Measurements from ENCODE around the gene PEAK1. TPM values are rescaled to one million over a fixed set of nuclear protein-coding genes. Genes with fewer than 3 reads are reported as not detected.

Gene PEAK1
- total and polyA plus RNA-seq, 9 of the 15 experiments (the other 6 are each of a cell fraction or from before 2014, with no cell fraction given) = 0.99 to 22.4 (median 10.8) TPM

DNA sequence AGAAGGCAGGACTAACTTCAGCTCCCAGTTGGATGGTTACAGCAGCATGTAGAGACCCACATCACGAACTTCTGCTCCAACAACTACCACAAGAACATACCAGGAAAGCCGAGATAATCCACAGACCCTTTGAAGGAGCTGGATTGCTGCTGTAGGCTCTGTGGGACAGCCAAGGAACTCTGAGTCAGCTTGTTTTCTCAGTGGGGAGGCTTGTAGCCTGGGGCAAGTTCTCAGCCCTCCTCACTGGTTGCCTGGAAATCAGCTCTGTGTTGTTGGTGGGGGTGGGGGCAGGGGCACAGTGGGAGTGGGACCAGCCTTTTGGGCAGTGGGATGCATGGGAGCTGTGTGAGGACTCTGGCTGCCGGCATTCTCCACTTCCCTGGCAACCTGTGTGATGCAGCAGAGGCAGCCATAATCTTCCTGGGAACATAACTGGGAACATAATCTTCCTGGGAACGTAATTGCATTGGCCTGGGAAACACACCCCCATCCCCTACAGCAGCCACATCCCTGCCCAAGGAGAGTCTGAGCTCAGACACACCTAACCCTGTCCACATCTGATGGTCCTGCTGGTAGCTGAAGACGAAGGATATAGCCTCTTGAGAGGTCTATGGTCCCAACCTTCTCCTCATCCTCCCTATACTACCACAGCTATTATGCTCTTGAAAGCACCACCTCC lies 153.1 kb downstream of the PEAK1 start (continued):
- TF ChIP-seq ZNF507 (tag; conservative IDR thresholded peaks at IDR 0.05) = no peak
- TF ChIP-seq ASH1L (IDR thresholded peaks at IDR 0.05; ENCODE audit: borderline replicate concordance, low read depth, partially characterized antibody) = no peak
- no peak for TF ChIP-seq ZNF583 (CRISPR knock-in tag; IDR thresholded peaks at IDR 0.05)
- no peak for TF ChIP-seq FOXM1 (IDR thresholded peaks at IDR 0.05; ENCODE audit: low read depth)
- TF ChIP-seq FOXM1 (CRISPR knock-in tag; IDR thresholded peaks at IDR 0.05; ENCODE audit: low read depth) = no peak
- no peak for TF ChIP-seq FIP1L1 (IDR thresholded peaks at IDR 0.05; ENCODE audit: low read depth, low read length, poor library complexity, severe bottlenecking)

DNA sequence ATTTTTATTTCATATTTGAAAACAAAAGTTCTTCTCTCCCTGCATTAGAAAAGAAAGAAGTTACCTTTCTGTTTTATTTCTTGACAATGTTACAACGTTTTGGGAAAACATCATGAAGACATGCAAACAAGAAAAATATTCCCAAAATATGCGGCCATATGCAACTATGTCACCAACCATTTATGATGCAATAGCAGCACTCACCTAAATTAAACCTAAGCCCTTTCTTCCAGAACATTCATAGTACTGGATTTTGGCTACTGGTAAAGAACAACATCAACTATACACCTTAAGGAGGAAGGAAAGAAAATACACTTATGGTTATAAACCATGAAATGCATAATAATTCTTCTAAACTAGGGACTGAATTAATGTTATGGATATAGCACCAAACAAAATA lies 164.5 kb downstream of the PEAK1 start:
- intact Hi-C loops (cut with micrococcal nuclease) = no loop called here
- H3K79me2 ChIP-seq (ENCODE audit: control insufficient read depth, insufficient read depth, low read length) = no peaks in the 10 kb centered on the region
- H2AFZ ChIP-seq (ENCODE audit: low read depth, low read length) = no peak overlapping the region
- 0 out of 3 replicates have a peak, but pooled peaks cover 3% of the 10 kb centered on the region for H3K36me3 ChIP-seq (ENCODE audit: control insufficient read depth, insufficient read depth, low read length)
- TF ChIP-seq ZNF583 (CRISPR knock-in tag; IDR thresholded peaks at IDR 0.05) = no peak
- TF ChIP-seq, protein P1, sequence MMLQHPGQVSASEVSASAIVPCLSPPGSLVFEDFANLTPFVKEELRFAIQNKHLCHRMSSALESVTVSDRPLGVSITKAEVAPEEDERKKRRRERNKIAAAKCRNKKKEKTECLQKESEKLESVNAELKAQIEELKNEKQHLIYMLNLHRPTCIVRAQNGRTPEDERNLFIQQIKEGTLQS (IDR thresholded peaks at IDR 0.05) = peak; percentile 52
- TF ChIP-seq, protein P1 (CRISPR knock-in tag; conservative IDR thresholded peaks at IDR 0.05) = no peak
- peak; percentile 58 for TF ChIP-seq CEBPB (tag; IDR thresholded peaks at IDR 0.05)
- TF ChIP-seq GTF2B (IDR thresholded peaks at IDR 0.05; ENCODE audit: extremely low read depth, insufficient read length) = no peak
- TF ChIP-seq PHB2 (IDR thresholded peaks at IDR 0.05; ENCODE audit: low read depth) = no peak
- TF ChIP-seq HSF4 (CRISPR knock-in tag; IDR thresholded peaks at IDR 0.05; ENCODE audit: borderline replicate concordance) = no peak
- TF ChIP-seq CREB1 (IDR thresholded peaks at IDR 0.05) = no peak
- TF ChIP-seq CREB1 (CRISPR knock-in tag; IDR thresholded peaks at IDR 0.05) = no peak
- TF ChIP-seq CHD1 (IDR thresholded peaks at IDR 0.05; ENCODE audit: low read length) = no peak
- no peak for TF ChIP-seq CEBPG (CRISPR knock-in tag; IDR thresholded peaks at IDR 0.05)
- peak; percentile 63 to 75 for TF ChIP-seq CEBPG (tag; conservative IDR thresholded peaks at IDR 0.05 in 1 of 2, IDR thresholded peaks at IDR 0.05 in 1 of 2)
- TF ChIP-seq U2AF2 (optimal IDR thresholded peaks at IDR 0.05; ENCODE audit: low read depth, low read length) = no peak
- no peak overlapping the region for H3K4me2 ChIP-seq (ENCODE audit: insufficient read depth, low read length)
- ATAC-seq (no peak), DNase-seq (ENCODE audit: extremely low read depth in 1 of 4, low spot score in 3 of 4) (no peak), FAIRE-seq (no peak)
- in situ Hi-C loops (cut with MboI) = no loop called here
- H3K9me3 ChIP-seq (replicated peaks; ENCODE audit: control insufficient read depth, insufficient read depth, low read depth, low read length) = no peaks in the 10 kb centered on the region
- no peak overlapping the region for H3K4me3 ChIP-seq
- H3K4me1 ChIP-seq (replicated peaks in 1 of 2; ENCODE audit: control insufficient read depth in 2 of 2, insufficient read depth in 2 of 2, low read length in 2 of 2) = no peaks in the 10 kb centered on the region
- H3K27me3 ChIP-seq (ENCODE audit: control insufficient read depth in 2 of 2, insufficient read depth in 2 of 2, low read length in 2 of 2) = no peaks in the 10 kb centered on the region
- H4K20me1 ChIP-seq (replicated peaks; ENCODE audit: control insufficient read depth, insufficient read depth, low read length) = no peaks in the 10 kb centered on the region
- BruUV-seq (replicated peaks) = no TSS peak
- H3K9me1 ChIP-seq (ENCODE audit: control insufficient read depth, insufficient read depth, low read length) = no peaks in the 10 kb centered on the region
- no peak overlapping the region for H3K27ac ChIP-seq (ENCODE audit: extremely low read depth, low read depth, low read length)
- ChIA-PET POLR2A (interaction anchor here (0.6 kb wide), 1 partner anchor 11 kb away, joined by 3 read pairs; no protein-coding TSS in a partner anchor), CTCF (ENCODE audit: low intra/inter-chr PET ratio) (no interaction called here)
- no peak overlapping the region for H3K9ac ChIP-seq (ENCODE audit: insufficient read depth in 1 of 2, low read depth in 2 of 2, low read length in 2 of 2)
- WGBS (ENCODE audit: insufficient coverage, low coverage, missing lambda C conversion rate) = 43% methylated on average over 2 of the region's 2 CpGs

Measured in K562 (cell line).